ENCODE measurements around the gene SEC24B.

DNA sequence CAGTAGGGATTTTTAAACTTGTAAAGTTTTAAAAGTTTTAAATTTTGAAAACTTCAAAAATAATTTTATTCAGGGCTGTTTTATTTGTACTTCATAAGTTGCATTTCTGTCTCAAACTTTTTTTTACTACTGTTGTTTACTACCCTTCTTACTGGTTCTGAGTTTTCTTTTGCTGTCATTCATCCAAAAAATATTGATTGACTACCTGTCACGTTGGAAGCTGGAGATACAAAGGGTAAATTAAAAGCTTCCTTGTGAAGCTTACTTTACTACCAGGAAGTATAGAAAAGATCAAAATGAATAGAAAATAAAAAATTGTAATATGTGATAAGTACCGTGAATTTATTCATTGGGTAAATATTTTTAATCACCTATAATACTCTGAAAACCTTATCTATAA lies 77.1 kb downstream of the SEC24B start:
- TF ChIP-seq CTCF (IDR thresholded peaks at IDR 0.05) (no peak), EP300 (IDR thresholded peaks at IDR 0.05) (no peak), POLR2A (IDR thresholded peaks at IDR 0.05) (no peak)

Measured in ovary (tissue), 3 donors.